Measurements from ENCODE around the gene DOCK4.

The DOCK4 gene

GRCh38 chr7:112115880-112116279, 90.3 kb downstream of the DOCK4 start:
- no peak overlapping the region for H3K4me3 Mint-ChIP-seq
- no peaks in the 10 kb centered on the region for H3K4me1 Mint-ChIP-seq (ENCODE audit: low read depth)
- no peak overlapping the region for H3K27ac Mint-ChIP-seq
- DNase-seq, result no peak
- no peaks in the 10 kb centered on the region for H3K36me3 Mint-ChIP-seq (ENCODE audit: low read depth)
- no peaks in the 10 kb centered on the region for H3K9me3 Mint-ChIP-seq
- peaks cover 3% of the 10 kb centered on the region for H3K27me3 Mint-ChIP-seq

GRCh38 chr7:112113913-112114575, 92.2 kb downstream of the DOCK4 start:
- Mint-ChIP-seq H3K9me3 (no peaks in the 10 kb centered on the region), H3K27me3 (peaks cover 5% of the 10 kb centered on the region), H3K27ac (no peak overlapping the region), H3K4me1 (ENCODE audit: low read depth) (no peaks in the 10 kb centered on the region), H3K36me3 (ENCODE audit: low read depth) (no peaks in the 10 kb centered on the region), H3K4me3 (no peak overlapping the region)
- no peak for DNase-seq

- peaks cover 6% of the 10 kb centered on the region for H3K27me3 Mint-ChIP-seq
- DNase-seq, result no peak
- no peak overlapping the region for H3K4me3 Mint-ChIP-seq
- no peaks in the 10 kb centered on the region for H3K9me3 Mint-ChIP-seq
- H3K36me3 Mint-ChIP-seq (ENCODE audit: low read depth), result no peaks in the 10 kb centered on the region
- no peak overlapping the region for H3K27ac Mint-ChIP-seq
- H3K4me1 Mint-ChIP-seq (ENCODE audit: low read depth), result no peaks in the 10 kb centered on the region
These were observed 93.4 kb downstream of the DOCK4 start for GRCh38 chr7:112112822-112113255.

DNA sequence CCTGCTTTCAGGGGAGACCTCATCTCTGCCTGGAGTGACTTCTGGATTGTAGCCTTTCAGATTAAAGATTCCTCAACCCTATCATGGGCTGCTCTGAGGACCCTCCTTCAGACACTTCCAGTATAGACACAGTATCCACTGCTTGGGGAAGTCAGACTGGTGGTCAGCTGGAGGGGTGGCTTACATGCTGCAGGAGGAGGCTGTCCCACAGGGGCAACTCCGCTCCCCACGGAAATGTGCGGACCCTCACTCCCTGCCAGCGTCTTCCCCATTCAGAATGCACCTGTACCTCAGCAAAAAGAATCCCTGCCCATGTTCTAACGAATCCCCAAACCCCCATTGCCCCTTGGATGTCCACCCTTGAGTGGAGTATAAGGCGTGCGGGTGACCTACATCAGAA, 95.5 kb downstream of the DOCK4 start:
- H3K27ac Mint-ChIP-seq, result no peak overlapping the region
- peaks cover 3% of the 10 kb centered on the region for H3K27me3 Mint-ChIP-seq
- H3K4me1 Mint-ChIP-seq (ENCODE audit: low read depth), result no peaks in the 10 kb centered on the region

GRCh38 chr7:112110175-112110574, 96.0 kb downstream of the DOCK4 start:
- peaks cover 6% of the 10 kb centered on the region for H3K27me3 Mint-ChIP-seq
- no peaks in the 10 kb centered on the region for H3K4me1 Mint-ChIP-seq (ENCODE audit: low read depth)
- no peak for DNase-seq
- no peak overlapping the region for H3K4me3 Mint-ChIP-seq
- no peak overlapping the region for H3K27ac Mint-ChIP-seq
- no peaks in the 10 kb centered on the region for H3K36me3 Mint-ChIP-seq (ENCODE audit: low read depth)
- no peaks in the 10 kb centered on the region for H3K9me3 Mint-ChIP-seq

More for the DNA sequence above, 95.5 kb downstream of the DOCK4 start:
- no peak for DNase-seq
- Mint-ChIP-seq H3K9me3 (no peaks in the 10 kb centered on the region), H3K36me3 (ENCODE audit: low read depth) (no peaks in the 10 kb centered on the region), H3K4me3 (no peak overlapping the region)

DNA sequence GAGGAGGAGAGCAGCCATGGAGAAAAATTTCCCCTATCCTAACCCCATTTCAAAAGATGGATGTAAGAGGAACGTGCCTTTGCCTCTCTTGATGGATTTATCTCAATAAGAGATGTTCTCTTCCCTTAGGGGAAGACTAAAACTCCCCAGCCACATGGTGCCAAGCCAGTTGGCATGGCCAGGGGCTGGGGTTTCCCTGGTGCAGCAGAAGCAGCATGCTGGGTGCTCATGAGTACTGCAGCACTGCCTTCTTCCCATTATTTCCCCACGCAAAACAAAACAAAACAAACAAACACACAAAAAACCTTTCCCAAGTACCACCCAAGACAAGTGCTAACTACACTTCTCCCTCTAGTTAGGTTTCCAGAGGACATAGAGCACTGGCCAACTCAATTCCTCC, 97.2 kb downstream of the DOCK4 start:
- H3K4me3 Mint-ChIP-seq, result no peak overlapping the region

DNA sequence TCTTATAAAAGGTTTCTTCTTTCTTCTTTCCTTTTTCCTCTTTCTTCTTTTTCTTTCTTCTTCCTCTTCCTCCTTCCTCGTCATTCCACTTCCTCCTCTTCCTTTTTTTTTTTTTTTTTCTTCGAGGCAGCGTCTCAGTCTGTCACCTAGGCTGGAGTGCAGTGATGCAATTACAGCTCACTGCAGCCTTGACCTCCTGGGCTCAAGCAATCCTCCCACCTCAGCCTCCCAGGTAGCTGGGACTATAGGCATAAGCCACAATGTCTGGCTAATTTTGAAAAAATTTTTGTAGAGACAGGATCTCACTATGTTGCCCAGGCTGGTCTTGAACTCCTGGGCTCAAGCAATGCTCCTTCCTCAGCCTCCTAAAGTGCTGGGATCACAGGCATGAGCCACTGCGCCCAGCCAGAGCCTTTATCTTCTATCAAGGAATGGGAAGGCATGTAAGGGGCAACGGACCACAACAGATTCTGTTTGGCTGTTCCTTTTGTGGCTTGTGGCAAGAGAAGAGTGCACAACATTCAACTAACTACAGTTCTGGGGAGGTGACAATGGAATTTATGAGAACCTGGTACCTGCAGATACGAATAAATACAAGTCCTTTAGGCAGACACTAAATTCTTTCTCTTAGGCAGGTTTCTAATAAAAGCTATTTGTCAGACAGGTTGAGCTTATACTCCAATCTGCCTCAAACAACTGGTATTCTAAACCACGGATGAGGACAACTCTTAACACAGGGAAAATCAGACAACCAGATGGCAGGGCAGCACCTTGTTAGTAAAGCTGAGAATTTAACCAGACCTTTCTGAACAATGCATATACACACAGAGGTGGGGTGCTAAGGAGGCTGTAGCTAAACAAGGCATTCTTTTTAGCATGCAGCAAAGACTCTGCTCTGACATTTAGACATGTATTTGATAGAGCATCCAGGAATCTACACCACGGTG, 100.3 kb downstream of the DOCK4 start:
- Mint-ChIP-seq H3K36me3 (ENCODE audit: low read depth) (no peaks in the 10 kb centered on the region), H3K9me3 (no peaks in the 10 kb centered on the region), H3K4me1 (ENCODE audit: low read depth) (no peaks in the 10 kb centered on the region), H3K27me3 (peaks cover 6% of the 10 kb centered on the region), H3K27ac (no peak overlapping the region), H3K4me3 (no peak overlapping the region)
- DNase-seq, result no peak

More for the DNA sequence above, 97.2 kb downstream of the DOCK4 start:
- no peak for DNase-seq
- no peaks in the 10 kb centered on the region for H3K4me1 Mint-ChIP-seq (ENCODE audit: low read depth)
- no peak overlapping the region for H3K27ac Mint-ChIP-seq
- H3K27me3 Mint-ChIP-seq, result peaks cover 6% of the 10 kb centered on the region
- no peaks in the 10 kb centered on the region for H3K9me3 Mint-ChIP-seq
- no peaks in the 10 kb centered on the region for H3K36me3 Mint-ChIP-seq (ENCODE audit: low read depth)

GRCh38 chr7:112104120-112104519, 102.1 kb downstream of the DOCK4 start:
- H3K27me3 Mint-ChIP-seq, result peaks cover 5% of the 10 kb centered on the region
- no peak overlapping the region for H3K27ac Mint-ChIP-seq
- no peak for DNase-seq
- H3K9me3 Mint-ChIP-seq, result no peaks in the 10 kb centered on the region
- no peaks in the 10 kb centered on the region for H3K4me1 Mint-ChIP-seq (ENCODE audit: low read depth)
- no peak overlapping the region for H3K4me3 Mint-ChIP-seq
- no peaks in the 10 kb centered on the region for H3K36me3 Mint-ChIP-seq (ENCODE audit: low read depth)

DNA sequence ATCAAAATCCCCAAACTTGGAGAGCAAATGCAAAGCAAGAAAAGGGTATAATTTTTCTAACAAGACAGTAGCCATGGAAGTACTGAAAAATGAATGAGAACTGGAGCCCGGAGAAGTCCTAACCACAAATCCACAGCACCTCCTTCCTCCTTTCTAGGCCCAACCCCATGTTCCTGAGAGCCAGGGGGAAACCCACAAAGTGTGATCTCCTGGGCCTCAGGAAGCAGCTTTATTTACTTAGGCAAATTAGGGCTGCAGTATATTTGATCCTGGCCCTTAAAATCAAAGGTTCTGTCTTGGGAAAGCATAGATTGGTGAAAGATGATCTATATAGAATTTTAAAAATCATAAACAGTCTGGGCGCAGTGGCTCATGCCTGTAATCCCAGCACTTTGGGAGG, 103.0 kb downstream of the DOCK4 start:
- H3K27ac Mint-ChIP-seq, result no peak overlapping the region
- H3K27me3 Mint-ChIP-seq, result peaks cover 3% of the 10 kb centered on the region
- H3K4me1 Mint-ChIP-seq (ENCODE audit: low read depth), result no peaks in the 10 kb centered on the region
- no peak for DNase-seq
- H3K36me3 Mint-ChIP-seq (ENCODE audit: low read depth), result no peaks in the 10 kb centered on the region
- no peak overlapping the region for H3K4me3 Mint-ChIP-seq
- no peaks in the 10 kb centered on the region for H3K9me3 Mint-ChIP-seq

DNA sequence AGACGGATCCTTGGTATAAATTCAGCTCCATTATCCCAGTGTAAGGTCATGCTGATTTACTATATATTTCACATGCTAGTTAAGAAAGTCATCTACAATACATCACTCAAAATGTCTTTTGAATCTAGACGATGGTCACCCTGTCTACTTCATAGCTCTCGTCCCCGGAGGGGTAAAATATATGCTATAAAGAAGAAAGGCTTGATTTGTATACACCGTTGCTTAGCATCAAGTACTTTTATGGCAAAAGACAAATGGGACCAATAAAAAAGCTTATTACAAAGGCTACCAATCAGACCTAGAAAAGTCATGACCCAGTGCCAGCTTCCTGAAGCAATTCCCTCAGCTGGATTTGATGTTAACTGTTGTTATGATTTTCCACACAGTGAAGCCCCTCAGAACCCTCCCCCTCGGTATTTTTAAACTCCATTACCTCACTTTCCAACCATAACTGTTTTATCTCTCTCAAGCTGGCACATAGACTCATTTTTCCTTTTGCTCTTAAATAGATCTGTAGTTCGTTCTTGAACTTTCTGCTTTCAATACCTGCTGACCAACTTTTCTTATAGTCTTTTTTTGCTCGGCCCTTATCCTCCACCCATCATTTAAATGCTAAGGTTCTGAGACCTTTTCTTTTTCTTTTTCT, 104.9 kb downstream of the DOCK4 start:
- Mint-ChIP-seq H3K4me1 (ENCODE audit: low read depth) (no peaks in the 10 kb centered on the region), H3K27ac (no peak overlapping the region)

GRCh38 chr7:112097524-112097923, 108.7 kb downstream of the DOCK4 start:
- no peaks in the 10 kb centered on the region for H3K36me3 Mint-ChIP-seq (ENCODE audit: low read depth)
- no peaks in the 10 kb centered on the region for H3K27me3 Mint-ChIP-seq
- no peak overlapping the region for H3K4me3 Mint-ChIP-seq
- no peaks in the 10 kb centered on the region for H3K4me1 Mint-ChIP-seq (ENCODE audit: low read depth)
- DNase-seq, result no peak
- H3K9me3 Mint-ChIP-seq, result no peaks in the 10 kb centered on the region
- no peak overlapping the region for H3K27ac Mint-ChIP-seq

More for the DNA sequence above, 104.9 kb downstream of the DOCK4 start:
- Mint-ChIP-seq H3K9me3 (no peaks in the 10 kb centered on the region), H3K4me3 (no peak overlapping the region), H3K27me3 (peaks cover 3% of the 10 kb centered on the region), H3K36me3 (ENCODE audit: low read depth) (no peaks in the 10 kb centered on the region)
- no peak for DNase-seq

- Mint-ChIP-seq H3K27me3 (peaks cover 4% of the 10 kb centered on the region), H3K36me3 (ENCODE audit: low read depth) (no peaks in the 10 kb centered on the region), H3K4me1 (ENCODE audit: low read depth) (no peaks in the 10 kb centered on the region), H3K27ac (no peak overlapping the region), H3K9me3 (no peaks in the 10 kb centered on the region), H3K4me3 (no peak overlapping the region)
- DNase-seq, result no peak
These were observed 112.8 kb downstream of the DOCK4 start for GRCh38 chr7:112093409-112093808.

DNA sequence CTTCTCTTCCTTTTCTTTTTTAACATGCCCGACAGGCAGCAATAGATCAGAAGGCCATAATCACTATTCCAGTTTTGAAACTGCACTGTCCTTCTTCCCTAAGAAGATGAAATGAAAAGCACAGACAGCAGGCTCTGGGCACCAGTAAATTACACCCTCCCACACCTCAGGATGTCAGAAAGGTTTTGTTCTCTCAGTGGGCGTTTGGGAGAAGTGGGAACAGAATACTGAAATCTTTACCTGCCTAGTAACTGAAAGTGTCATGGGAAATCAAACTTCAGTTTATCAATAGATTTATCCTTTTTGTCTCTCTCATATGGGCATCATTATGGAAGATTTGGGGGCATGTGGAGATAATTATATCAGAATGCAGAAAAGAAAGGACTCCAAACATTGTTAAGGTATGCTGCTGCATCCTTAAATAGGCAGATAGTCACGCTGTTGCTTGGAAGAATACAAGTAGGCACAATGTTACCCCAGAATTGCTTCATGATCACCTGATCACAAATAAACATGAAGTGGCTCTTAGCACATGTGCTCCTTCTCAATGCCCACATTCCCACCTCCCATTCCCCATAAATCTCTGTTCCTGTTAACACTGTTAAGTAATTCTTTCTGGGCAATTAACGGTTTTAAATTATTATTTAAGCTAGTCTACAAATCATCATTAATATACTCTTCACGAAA, 113.3 kb downstream of the DOCK4 start:
- H3K27me3 Mint-ChIP-seq, result peaks cover 5% of the 10 kb centered on the region
- H3K4me3 Mint-ChIP-seq, result no peak overlapping the region
- no peaks in the 10 kb centered on the region for H3K36me3 Mint-ChIP-seq (ENCODE audit: low read depth)
- H3K4me1 Mint-ChIP-seq (ENCODE audit: low read depth), result no peaks in the 10 kb centered on the region
- no peak overlapping the region for H3K27ac Mint-ChIP-seq
- H3K9me3 Mint-ChIP-seq, result no peaks in the 10 kb centered on the region
- DNase-seq, result no peak

DNA sequence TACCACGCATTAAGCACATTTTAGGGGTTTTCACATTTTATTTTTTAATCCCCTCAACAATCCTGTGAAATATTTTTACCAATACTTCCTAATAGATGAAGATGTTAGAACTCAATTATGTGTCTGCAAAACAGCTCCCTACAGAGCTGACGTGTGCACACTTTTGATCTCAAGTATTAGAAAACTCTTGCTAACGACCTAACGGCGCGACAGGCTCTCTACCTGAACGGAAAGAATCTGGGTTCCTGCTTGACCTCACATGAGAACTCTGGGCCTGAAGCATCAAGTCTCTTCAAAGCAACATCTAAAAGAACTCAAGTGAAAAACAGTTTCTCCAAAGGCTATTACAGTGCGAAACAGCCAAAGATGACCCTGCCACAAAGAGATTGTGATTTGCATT, 113.9 kb downstream of the DOCK4 start:
- Mint-ChIP-seq H3K27ac (no peak overlapping the region), H3K27me3 (peaks cover 9% of the 10 kb centered on the region), H3K9me3 (no peaks in the 10 kb centered on the region), H3K36me3 (ENCODE audit: low read depth) (no peaks in the 10 kb centered on the region), H3K4me3 (no peak overlapping the region), H3K4me1 (ENCODE audit: low read depth) (no peaks in the 10 kb centered on the region)
- DNase-seq, result no peak
